SU-DHL-6 (cell line): ENCODE results near the gene PIK3C2B.

ENCODE experiments used
- H2AFZ ChIP-seq: fragments of 200-600 bp; sonication (generic); 2 replicates; pipeline ENCODE4 v1.6.1; 2014; ENCODE audit warnings: low read depth, mild to moderate bottlenecking, moderate library complexity, mixed read lengths, antibody characterized with exemption, low read length; ENCODE audit not compliant: severe bottlenecking
- H3F3A ChIP-seq: fragments of 200-600 bp; shearing (Covaris generic); 2 replicates; pipeline ENCODE4 v1.6.0; 2016; ENCODE audit warnings: antibody characterized with exemption, mild to moderate bottlenecking; ENCODE audit not compliant: insufficient read depth
- H3K27ac ChIP-seq: fragments of 200-600 bp; sonication (generic); 2 replicates; pipeline ENCODE4 v1.5.1; 2016; ENCODE audit warnings: low read depth, mild to moderate bottlenecking, low read length, moderate library complexity, mixed read lengths
- H3K27me3 ChIP-seq: fragments of 200-600 bp; sonication (generic), shearing (Covaris generic); 2 replicates; pipeline ENCODE4 v1.6.0; 2014; ENCODE audit warnings: mild to moderate bottlenecking, low read length
- H3K36me3 ChIP-seq: fragments of 200-600 bp; sonication (generic); 2 replicates; pipeline ENCODE4 v1.6.1; 2014; ENCODE audit warnings: mild to moderate bottlenecking, low read length, mixed read lengths
- H3K4me2 ChIP-seq: fragments of 300-600, 200-600 bp; shearing (Covaris generic), sonication (generic); 2 replicates; pipeline ENCODE4 v1.6.0; 2014; ENCODE audit warnings: low read length, low read depth, mild to moderate bottlenecking; ENCODE audit not compliant: poor library complexity, severe bottlenecking
- H3K4me3 ChIP-seq: fragments of 200-600 bp; sonication (generic); 2 replicates; pipeline ENCODE4 v1.5.1; 2014; ENCODE audit warnings: antibody characterized with exemption, low read length, mild to moderate bottlenecking, mixed read lengths; ENCODE audit not compliant: insufficient read depth, poor library complexity, severe bottlenecking
- H3K79me2 ChIP-seq: fragments of 200-600 bp; sonication (generic); 2 replicates; pipeline ENCODE4 v1.6.1; 2014; ENCODE audit warnings: mild to moderate bottlenecking, low read length, moderate library complexity; ENCODE audit not compliant: insufficient read depth
- H3K9ac ChIP-seq: fragments of 200-600 bp; sonication (generic); 2 replicates; pipeline ENCODE4 v1.7.0; 2014; ENCODE audit warnings: mild to moderate bottlenecking, low read length
- H3K9me2 ChIP-seq: fragments of 200-600 bp; sonication (generic); replicated peaks from 2 replicates; pipeline ENCODE4 v1.6.1; 2014; ENCODE audit warnings: low read length; ENCODE audit not compliant: insufficient read depth
- H3K9me3 ChIP-seq: fragments of 200-600 bp; sonication (generic); 2 replicates; pipeline ENCODE4 v1.6.1; 2014; ENCODE audit warnings: low read length, mixed read lengths; ENCODE audit not compliant: insufficient read depth
- H4K20me1 ChIP-seq: fragments of 200-600 bp; sonication (generic); 2 replicates; pipeline ENCODE4 v1.6.1; 2014; ENCODE audit warnings: low read depth, mild to moderate bottlenecking, antibody characterized with exemption, low read length, moderate library complexity, mixed read lengths
- CTCF ChIP-seq: fragments of 200-600 bp; sonication (generic); IDR thresholded peaks from one replicate; pipeline ENCODE4 v1.5.1; 2017; ENCODE audit warnings: antibody characterized with exemption, mild to moderate bottlenecking, low read length, moderate library complexity; ENCODE audit not compliant: insufficient read depth, poor library complexity, severe bottlenecking
- EZH2phosphoT487 ChIP-seq: fragments of 200-600 bp; sonication (generic), shearing (Covaris generic); conservative IDR thresholded peaks from 2 replicates; pipeline ENCODE4 v1.6.1; 2018; ENCODE audit warnings: mild to moderate bottlenecking, antibody characterized with exemption, low read length, moderate library complexity, mixed read lengths

Gene PIK3C2B

GRCh38 chr1:204499511-204500468 lies 5.2 kb upstream of the PIK3C2B start:
- Histone ChIP-seq H4K20me1 (no peaks in the 10 kb centered on the region), H3F3A (peaks cover 8% of the 10 kb centered on the region), H2AFZ (no peak overlapping the region), H3K4me2 (no peak overlapping the region), H3K9me3 (no peaks in the 10 kb centered on the region), H3K27me3 (no peaks in the 10 kb centered on the region), H3K9ac (no peak overlapping the region), H3K79me2 (no peaks in the 10 kb centered on the region), H3K27ac (no peak overlapping the region), H3K4me3 (no peak overlapping the region), H3K9me2 (no peaks in the 10 kb centered on the region), H3K36me3 (no peaks in the 10 kb centered on the region)
- TF ChIP-seq EZH2phosphoT487 (no peak), CTCF (no peak)

DNA sequence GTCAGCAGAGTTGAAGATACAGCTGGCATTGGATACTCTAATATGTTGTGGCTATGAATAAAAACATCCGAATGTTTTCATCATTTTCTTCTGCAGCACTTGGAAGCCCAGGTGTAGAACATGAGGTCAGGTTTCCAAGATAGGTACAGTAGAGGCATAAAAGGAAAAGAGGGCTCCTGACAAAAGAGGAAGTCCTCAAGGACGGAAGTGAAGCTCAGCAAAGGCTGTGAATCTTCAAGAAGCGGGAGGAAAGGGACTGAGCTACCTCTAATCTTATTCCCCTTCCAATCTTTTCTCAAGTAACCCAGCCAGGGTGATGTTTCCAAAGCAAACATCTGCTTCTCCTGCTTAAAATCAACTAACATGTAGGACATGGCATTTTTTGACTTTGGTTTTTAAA lies 4.4 kb upstream of the PIK3C2B start:
- H3F3A ChIP-seq = peaks cover 7% of the 10 kb centered on the region
- no peaks in the 10 kb centered on the region for H3K27me3 ChIP-seq
- H3K9me3 ChIP-seq = no peaks in the 10 kb centered on the region
- no peak overlapping the region for H3K9ac ChIP-seq
- no peak overlapping the region for H3K4me2 ChIP-seq
- no peaks in the 10 kb centered on the region for H4K20me1 ChIP-seq
- no peak overlapping the region for H3K4me3 ChIP-seq
- no peak overlapping the region for H3K27ac ChIP-seq
- no peaks in the 10 kb centered on the region for H3K9me2 ChIP-seq
- no peak for TF ChIP-seq CTCF
- H2AFZ ChIP-seq = no peak overlapping the region
- no peaks in the 10 kb centered on the region for H3K36me3 ChIP-seq
- no peaks in the 10 kb centered on the region for H3K79me2 ChIP-seq

GRCh38 chr1:204495777-204496176 lies 1.2 kb upstream of the PIK3C2B start:
- Histone ChIP-seq H3K27ac (no peak overlapping the region), H3K27me3 (no peaks in the 10 kb centered on the region)

More at GRCh38 chr1:204495777-204496176, 1.2 kb upstream of the PIK3C2B start:
- H3K9ac ChIP-seq = no peak overlapping the region
- no peaks in the 10 kb centered on the region for H3K79me2 ChIP-seq
- no peak overlapping the region for H2AFZ ChIP-seq
- peaks cover 4% of the 10 kb centered on the region for H3F3A ChIP-seq
- TF ChIP-seq CTCF (no peak), EZH2phosphoT487 (no peak)
- H3K4me2 ChIP-seq = no peak overlapping the region
- no peaks in the 10 kb centered on the region for H4K20me1 ChIP-seq
- H3K4me3 ChIP-seq = no peak overlapping the region
- no peaks in the 10 kb centered on the region for H3K9me2 ChIP-seq
- no peaks in the 10 kb centered on the region for H3K9me3 ChIP-seq
- no peaks in the 10 kb centered on the region for H3K36me3 ChIP-seq
